Spleen (tissue), 11 donors: ENCODE data around the gene RBM20. TPM values are rescaled to one million over a fixed set of nuclear protein-coding genes. Genes with fewer than 3 reads are reported as not detected.

Source experiments
- DNase-seq: peaks from one replicate; pipeline ENCODE4 v3.0.0-alpha.2; 2020
- H3K27ac ChIP-seq, 8 donors: fragments of 200-600 bp; sonication (generic) in 7 of 8; 1 replicate in 4 of 8; 2 replicates in 4 of 8; pipeline versions ENCODE4 v1.5.0 to v1.8.0; 2016 to 2021; ENCODE audit warnings: inconsistent platforms in 4 of 8, mild to moderate bottlenecking in 4 of 8, moderate library complexity in 1 of 8
- H3K27me3 ChIP-seq, 7 donors: fragments of 200-600 bp; sonication (generic) in 6 of 7; replicated peaks in 1 of 7; 1 replicate in 4 of 7; 2 replicates in 3 of 7; pipeline versions ENCODE4 v1.5.0 to v1.8.0; 2016 to 2021; ENCODE audit warnings: inconsistent platforms in 3 of 7, mild to moderate bottlenecking in 1 of 7
- H3K36me3 ChIP-seq, 6 donors: fragments of 200-600 bp; sonication (generic) in 5 of 6; 1 replicate in 4 of 6; 2 replicates in 2 of 6; pipeline versions ENCODE4 v1.5.0 to v1.8.0; 2016 to 2021; ENCODE audit warnings: inconsistent platforms in 2 of 6
- H3K4me1 ChIP-seq, 6 donors: fragments of 200-600 bp; sonication (generic) in 5 of 6; 1 replicate in 3 of 6; 2 replicates in 3 of 6; pipeline versions ENCODE4 v1.5.0 to v1.8.0; 2016 to 2021; ENCODE audit warnings: inconsistent platforms in 3 of 6
- H3K4me3 ChIP-seq, 8 donors: fragments of 200-600 bp; sonication (generic) in 7 of 8; 1 replicate in 4 of 8; 2 replicates in 4 of 8; pipeline versions ENCODE4 v1.5.0 to v1.8.0; 2016 to 2021; ENCODE audit warnings: inconsistent platforms in 4 of 8, mild to moderate bottlenecking in 4 of 8, moderate library complexity in 2 of 8
- H3K9me3 ChIP-seq, 8 donors: fragments of 200-600 bp; sonication (generic) in 7 of 8; 1 replicate in 4 of 8; 2 replicates in 4 of 8; pipeline versions ENCODE4 v1.5.0 to v1.8.0; 2016 to 2021; ENCODE audit warnings: inconsistent platforms in 4 of 8
- CTCF ChIP-seq, 11 experiments: fragments of 200-600 bp in 7 of 11; fragments of 450-650 bp in 4 of 11; sonication (generic) in 4 of 11; IDR thresholded peaks in 8 of 11; conservative IDR thresholded peaks in 3 of 11; 1 replicate in 7 of 11; 2 replicates in 4 of 11; pipeline versions ENCODE4 v1.4.0 to v1.8.0; 2016 to 2021; ENCODE audit warnings: antibody characterized with exemption in 11 of 11, inconsistent platforms in 4 of 11, mild to moderate bottlenecking in 1 of 11
- POLR2A ChIP-seq, 3 donors: fragments of 450-650 bp; IDR thresholded peaks; one replicate each; pipeline ENCODE4 v1.5.1; 2017; ENCODE audit warnings: antibody characterized with exemption in 3 of 3, mild to moderate bottlenecking in 1 of 3
- POLR2AphosphoS5 ChIP-seq, 3 donors: sonication (generic); formaldehyde crosslinking; IDR thresholded peaks; one replicate each; pipeline ENCODE4 v1.5.1; 2017; ENCODE audit warnings: antibody characterized with exemption in 3 of 3
- WGBS, 5 donors: extraction: QIAGEN DNeasy Blood & Tissue Kit in 3 of 5; methylation state at CpG; one replicate each; pipeline versions ENCODE4 v1.1.5 to v1.1.7; 2013 to 2018; 5-methylcytosine and 5-hydroxymethylcytosine counted together
- intact Hi-C: fragments of 100-400 bp; cut with DNase I; formaldehyde crosslinking; loops from one replicate; pipeline ENCODE4 v1.15.0; 2023; ENCODE audit warnings: low total_unique reads
- polyA plus RNA-seq, 3 donors: library from polyadenylated mRNA; stranded (reverse); fragments of 200-250 nt; gene quantifications; one replicate each; pipeline ENCODE4 v1.2.1, GENCODE V29; 2013
- total RNA-seq, 7 donors: library from RNA; depleted of rRNA in 3 of 7; stranded (reverse); fragments of >200 nt in 3 of 7; fragmentation: NEBNext Ultra II Directional in 4 of 7; extraction: Animal tissue kit (Norgen Biotek cat#: 25700) in 4 of 7; gene quantifications; one replicate each; pipeline versions ENCODE4 v1.1.0 to v1.2.1, GENCODE V29; 2016 to 2021
- donor health status: healthy with polysubstance abuse.
- donor health status: DM: no; HTN: no; CAD: no; lungs with moderate emphysema.
- donor health status: DM: no; HTN: no; CAD: no.
- donor health status: Bipolar disorder and iron deficiency.
- donor health status: healthy.
- donor health status: DM: no; HTN: no; CAD: no.
- donor health status: DM: yes; HTN: yes; CAD: no.

Gene RBM20
- total and polyA plus RNA-seq, 10 donors, result 0.04 to 0.72 (median 0.29) TPM; not detected in 1

- intact Hi-C loops, result no loop called here
- no peaks in the 10 kb centered on the region for H3K36me3 ChIP-seq
- no peak overlapping the region for H3K4me3 ChIP-seq
- TF ChIP-seq CTCF (IDR thresholded peaks at IDR 0.05 in 8 of 11, conservative IDR thresholded peaks at IDR 0.05 in 3 of 11) (no peak), POLR2AphosphoS5 (IDR thresholded peaks at IDR 0.05) (no peak), POLR2A (IDR thresholded peaks at IDR 0.05) (no peak)
- no peaks in the 10 kb centered on the region for H3K9me3 ChIP-seq
- H3K27me3 ChIP-seq, result no peaks in the 10 kb centered on the region
- 53 to 74% (median 60%) methylated on average over 2 of the region's 2 CpGs for WGBS, 5 donors
- DNase-seq, result no peak
- H3K4me1 ChIP-seq, result peaks cover 0 to 7% (median 0%) of the 10 kb centered on the region in 6 donors
- no peak overlapping the region for H3K27ac ChIP-seq
These were observed 28.9 kb upstream of the RBM20 start for GRCh38 chr10:110615057-110615747.

GRCh38 chr10:110616493-110617033, 27.6 kb upstream of the RBM20 start:
- DNase-seq, result no peak
- Histone ChIP-seq H3K4me3 (no peak overlapping the region), H3K27ac (no peak overlapping the region), H3K4me1 (peaks cover 0 to 7% (median 0%) of the 10 kb centered on the region in 6 donors), H3K9me3 (peaks cover 0 to 6% (median 0%) of the 10 kb centered on the region in 8 donors), H3K36me3 (no peaks in the 10 kb centered on the region), H3K27me3 (no peaks in the 10 kb centered on the region)
- TF ChIP-seq POLR2A (IDR thresholded peaks at IDR 0.05) (no peak), POLR2AphosphoS5 (IDR thresholded peaks at IDR 0.05) (no peak), CTCF (IDR thresholded peaks at IDR 0.05 in 8 of 11, conservative IDR thresholded peaks at IDR 0.05 in 3 of 11) (no peak)
- intact Hi-C loops, result no loop called here
- WGBS, 5 donors, result 86 to 97% (median 94%) methylated on average over 5 of the region's 5 CpGs

GRCh38 chr10:110617425-110618229, 26.5 kb upstream of the RBM20 start:
- TF ChIP-seq POLR2AphosphoS5 (IDR thresholded peaks at IDR 0.05) (no peak), CTCF (IDR thresholded peaks at IDR 0.05 in 8 of 11, conservative IDR thresholded peaks at IDR 0.05 in 3 of 11) (no peak), POLR2A (IDR thresholded peaks at IDR 0.05) (no peak)
- Histone ChIP-seq H3K27me3 (no peaks in the 10 kb centered on the region), H3K36me3 (no peaks in the 10 kb centered on the region), H3K9me3 (peaks cover 0 to 9% (median 0%) of the 10 kb centered on the region in 8 donors), H3K4me3 (no peak overlapping the region), H3K4me1 (peaks cover 0 to 4% (median 0%) of the 10 kb centered on the region in 6 donors), H3K27ac (no peak overlapping the region)
- intact Hi-C loops, result no loop called here
- 81 to 92% (median 90%) methylated on average over 7 of the region's 7 CpGs for WGBS, 5 donors
- DNase-seq, result no peak

GRCh38 chr10:110618230-110618610, 25.9 kb upstream of the RBM20 start:
- no peak overlapping the region for H3K4me3 ChIP-seq
- H3K27ac ChIP-seq, result no peak overlapping the region
- peaks cover 0 to 4% (median 0%) of the 10 kb centered on the region in 6 donors for H3K4me1 ChIP-seq
- no peaks in the 10 kb centered on the region for H3K36me3 ChIP-seq
- 53 to 70% (median 60%) methylated on average over 5 of the region's 5 CpGs for WGBS, 5 donors
- H3K9me3 ChIP-seq, result peaks cover 0 to 9% (median 0%) of the 10 kb centered on the region in 8 donors
- no peaks in the 10 kb centered on the region for H3K27me3 ChIP-seq
- intact Hi-C loops, result no loop called here
- TF ChIP-seq CTCF (IDR thresholded peaks at IDR 0.05 in 8 of 11, conservative IDR thresholded peaks at IDR 0.05 in 3 of 11) (no peak), POLR2A (IDR thresholded peaks at IDR 0.05) (no peak), POLR2AphosphoS5 (IDR thresholded peaks at IDR 0.05) (no peak)
- DNase-seq, result no peak
